HepG2 (cell line): ENCODE measurements around the gene ZNF747. TPM values are rescaled to one million over a fixed set of nuclear protein-coding genes. Genes with fewer than 3 reads are reported as not detected.

Experiments
- ARHGAP35 ChIP-seq: sonication (generic); formaldehyde crosslinking; IDR thresholded peaks from 2 replicates; pipeline ENCODE4 v1.9.0; 2022; ENCODE audit warnings: mild to moderate bottlenecking, inconsistent platforms, moderate library complexity, missing genetic modification reagents, borderline replicate concordance
- KDM5B ChIP-seq: sonication (generic); formaldehyde crosslinking; IDR thresholded peaks from 2 replicates; pipeline ENCODE4 v1.4.0; 2020; ENCODE audit warnings: missing genetic modification reagents, mild to moderate bottlenecking, borderline replicate concordance
- MZF1 ChIP-seq: sonication (generic); formaldehyde crosslinking; IDR thresholded peaks from 2 replicates; pipeline ENCODE4 v1.8.1; 2023; ENCODE audit warnings: mild to moderate bottlenecking, missing genetic modification reagents, borderline replicate concordance
- RORA ChIP-seq: sonication (generic); formaldehyde crosslinking; IDR thresholded peaks from 2 replicates; pipeline ENCODE4 v1.5.0; 2020; ENCODE audit warnings: mild to moderate bottlenecking, missing genetic modification reagents, moderate library complexity
- ZFP82 ChIP-seq: sonication (generic); formaldehyde crosslinking; IDR thresholded peaks from 2 replicates; pipeline ENCODE4 v1.5.1; 2020; ENCODE audit warnings: mild to moderate bottlenecking, missing genetic modification reagents, borderline replicate concordance
- ZNF121 ChIP-seq: sonication (generic); formaldehyde crosslinking; IDR thresholded peaks from 2 replicates; pipeline ENCODE4 v1.5.0; 2020; ENCODE audit warnings: mild to moderate bottlenecking, missing genetic modification reagents
- ZNF33A ChIP-seq: sonication (generic); formaldehyde crosslinking; IDR thresholded peaks from 2 replicates; pipeline ENCODE4 v1.5.1; 2020; ENCODE audit warnings: missing genetic modification reagents, mild to moderate bottlenecking, moderate library complexity, borderline replicate concordance
- ZNF766 ChIP-seq: sonication (generic); formaldehyde crosslinking; IDR thresholded peaks from 2 replicates; pipeline ENCODE4 v1.5.0; 2020; ENCODE audit warnings: missing genetic modification reagents, borderline replicate concordance
- ZNF839 ChIP-seq: sonication (generic); formaldehyde crosslinking; IDR thresholded peaks from 2 replicates; pipeline ENCODE4 v1.4.0; 2020; ENCODE audit warnings: missing genetic modification reagents, mild to moderate bottlenecking, borderline replicate concordance
- polyA plus RNA-seq, 8 experiments: library from polyadenylated mRNA; depleted of rRNA in 3 of 8; stranded (reverse) in 7 of 8; unstranded in 1 of 8; fragments of >200 nt; fragmentation: Illumina TruSeq in 4 of 8; extraction: Trizol in 4 of 8; gene quantifications; 2 replicates each; pipeline versions ENCODE4 v1.2.1 to v1.2.3, GENCODE V29; 2011 to 2016; ENCODE audit warnings: low read depth in 4 of 8, missing spikeins in 1 of 8, mixed read lengths in 1 of 8; ENCODE audit not compliant: insufficient read depth in 1 of 8
- total RNA-seq, 5 experiments: library from RNA; depleted of rRNA; stranded (reverse); fragments of >200 nt; fragmentation: Illumina TruSeq; extraction: Trizol; gene quantifications; 2 replicates each; pipeline ENCODE4 v1.2.3, GENCODE V29; 2016; ENCODE audit warnings: low read depth in 1 of 5
- TF ChIP-seq, protein P1 (sequence below): sonication (generic); formaldehyde crosslinking; IDR thresholded peaks from 2 replicates; pipeline ENCODE4 v1.5.1; 2020; ENCODE audit warnings: mild to moderate bottlenecking, missing genetic modification reagents
- TF ChIP-seq, protein P2 (sequence below): sonication (generic); formaldehyde crosslinking; IDR thresholded peaks from 2 replicates; pipeline ENCODE4 v1.4.0; 2020; ENCODE audit warnings: missing genetic modification reagents
- TF ChIP-seq, protein P3 (sequence below): sonication (generic); formaldehyde crosslinking; IDR thresholded peaks from 2 replicates; pipeline ENCODE4 v1.5.0; 2020; ENCODE audit warnings: mild to moderate bottlenecking, missing genetic modification reagents
- TF ChIP-seq, protein P4 (sequence below): sonication (generic); formaldehyde crosslinking; IDR thresholded peaks from 2 replicates; pipeline ENCODE4 v1.5.1; 2020; ENCODE audit warnings: missing genetic modification reagents, mild to moderate bottlenecking, borderline replicate concordance
- TF ChIP-seq, protein P5 (sequence below), 2 experiments: sonication (generic) in 1 of 2; formaldehyde crosslinking in 1 of 2; IDR thresholded peaks; 2 replicates each; pipeline versions ENCODE4 v1.5.1 to v1.6.1; 2011 to 2020; ENCODE audit warnings: borderline replicate concordance in 1 of 2, low read depth in 1 of 2, low read length in 1 of 2, mild to moderate bottlenecking in 1 of 2, missing genetic modification reagents in 1 of 2, moderate library complexity in 1 of 2
- TF ChIP-seq, protein P6 (sequence below): IDR thresholded peaks from 2 replicates; pipeline ENCODE4 v1.6.1; 2016; ENCODE audit warnings: low read depth

The ZNF747 gene
- total and polyA plus RNA-seq, 2 of the 13 experiments (the other 11 are each of a cell fraction or from before 2014, with no cell fraction given), result 7.2 to 10.2 TPM

DNA sequence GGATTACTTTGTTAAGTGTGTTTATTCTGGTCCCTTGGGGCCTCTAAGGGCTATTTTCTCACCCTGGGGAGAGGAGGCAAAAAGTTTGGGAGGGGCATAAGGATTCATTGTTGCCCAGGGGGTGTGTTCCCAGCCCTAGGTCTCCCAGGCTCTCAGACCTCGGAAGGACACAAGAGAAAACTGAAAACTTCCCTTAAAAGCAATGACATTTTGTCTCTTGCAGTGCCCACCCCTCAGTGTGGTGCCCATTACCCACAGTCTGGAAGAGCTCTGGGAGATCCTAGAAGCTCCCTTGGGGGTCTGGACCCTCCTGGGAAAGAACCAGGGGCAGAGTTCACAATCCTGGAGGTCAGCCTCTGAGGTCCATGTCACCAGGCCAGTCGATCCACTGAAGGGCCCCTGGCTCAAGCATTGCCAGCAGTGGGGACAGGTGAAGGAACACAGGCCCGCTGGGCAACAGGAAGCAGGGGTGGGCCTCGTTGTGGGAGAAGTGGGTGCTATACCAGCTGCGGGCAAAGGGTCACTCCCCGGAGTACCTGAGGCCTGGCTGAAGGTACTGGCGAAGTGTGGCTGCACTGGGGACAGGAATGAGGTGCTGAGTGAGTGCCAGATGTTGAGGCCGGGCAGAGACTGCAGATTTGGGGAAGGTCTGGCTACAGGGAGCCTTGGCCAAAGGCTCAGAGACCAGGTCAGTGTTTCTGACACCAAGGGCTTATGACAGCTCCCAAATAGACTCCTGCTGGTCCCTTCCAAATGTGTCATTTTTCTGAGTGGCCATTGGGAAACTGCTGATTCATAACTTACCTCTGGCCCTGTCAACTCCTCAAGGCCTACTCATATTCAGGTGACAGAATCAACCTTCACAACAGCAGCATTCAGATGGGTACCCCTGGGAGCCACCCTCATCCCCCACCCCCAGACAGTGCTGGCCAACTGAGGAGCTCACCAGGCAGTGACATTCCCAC lies 4.6 kb upstream of the ZNF747 start (continued):
- TF ChIP-seq ZNF839 (CRISPR knock-in tag), result no peak
- TF ChIP-seq MZF1, result no peak
- TF ChIP-seq, protein P1, sequence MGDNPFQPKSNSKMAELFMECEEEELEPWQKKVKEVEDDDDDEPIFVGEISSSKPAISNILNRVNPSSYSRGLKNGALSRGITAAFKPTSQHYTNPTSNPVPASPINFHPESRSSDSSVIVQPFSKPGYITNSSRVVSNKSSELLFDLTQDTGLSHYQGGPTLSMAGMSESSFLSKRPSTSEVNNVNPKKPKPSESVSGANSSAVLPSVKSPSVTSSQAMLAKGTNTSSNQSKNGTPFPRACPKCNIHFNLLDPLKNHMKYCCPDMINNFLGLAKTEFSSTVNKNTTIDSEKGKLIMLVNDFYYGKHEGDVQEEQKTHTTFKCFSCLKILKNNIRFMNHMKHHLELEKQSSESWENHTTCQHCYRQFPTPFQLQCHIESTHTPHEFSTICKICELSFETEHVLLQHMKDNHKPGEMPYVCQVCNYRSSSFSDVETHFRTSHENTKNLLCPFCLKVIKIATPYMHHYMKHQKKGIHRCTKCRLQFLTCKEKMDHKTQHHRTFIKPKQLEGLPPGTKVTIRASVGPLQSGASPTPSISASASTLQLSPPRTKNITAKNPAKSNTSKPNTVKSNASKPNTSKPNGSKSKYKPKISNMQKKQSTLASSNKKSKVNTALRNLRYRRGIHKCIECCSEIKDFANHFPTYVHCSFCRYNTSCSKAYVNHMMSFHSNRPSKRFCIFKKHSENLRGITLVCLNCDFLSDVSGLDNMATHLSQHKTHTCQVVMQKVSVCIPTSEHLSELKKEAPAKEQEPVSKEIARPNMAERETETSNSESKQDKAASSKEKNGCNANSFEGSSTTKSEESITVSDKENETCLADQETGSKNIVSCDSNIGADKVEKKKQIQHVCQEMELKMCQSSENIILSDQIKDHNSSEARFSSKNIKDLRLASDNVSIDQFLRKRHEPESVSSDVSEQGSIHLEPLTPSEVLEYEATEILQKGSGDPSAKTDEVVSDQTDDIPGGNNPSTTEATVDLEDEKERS, result peak; percentile 67; the same call in 1 of the 2 replicates
- TF ChIP-seq, protein P2, sequence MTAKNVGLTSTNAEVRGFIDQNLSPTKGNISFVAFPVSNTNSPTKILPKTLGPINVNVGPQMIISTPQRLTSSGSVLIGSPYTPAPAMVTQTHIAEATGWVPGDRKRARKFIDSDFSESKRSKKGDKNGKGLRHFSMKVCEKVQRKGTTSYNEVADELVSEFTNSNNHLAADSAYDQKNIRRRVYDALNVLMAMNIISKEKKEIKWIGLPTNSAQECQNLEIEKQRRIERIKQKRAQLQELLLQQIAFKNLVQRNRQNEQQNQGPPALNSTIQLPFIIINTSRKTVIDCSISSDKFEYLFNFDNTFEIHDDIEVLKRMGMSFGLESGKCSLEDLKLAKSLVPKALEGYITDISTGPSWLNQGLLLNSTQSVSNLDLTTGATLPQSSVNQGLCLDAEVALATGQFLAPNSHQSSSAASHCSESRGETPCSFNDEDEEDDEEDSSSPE (CRISPR knock-in tag), result no peak
- TF ChIP-seq, protein P3, sequence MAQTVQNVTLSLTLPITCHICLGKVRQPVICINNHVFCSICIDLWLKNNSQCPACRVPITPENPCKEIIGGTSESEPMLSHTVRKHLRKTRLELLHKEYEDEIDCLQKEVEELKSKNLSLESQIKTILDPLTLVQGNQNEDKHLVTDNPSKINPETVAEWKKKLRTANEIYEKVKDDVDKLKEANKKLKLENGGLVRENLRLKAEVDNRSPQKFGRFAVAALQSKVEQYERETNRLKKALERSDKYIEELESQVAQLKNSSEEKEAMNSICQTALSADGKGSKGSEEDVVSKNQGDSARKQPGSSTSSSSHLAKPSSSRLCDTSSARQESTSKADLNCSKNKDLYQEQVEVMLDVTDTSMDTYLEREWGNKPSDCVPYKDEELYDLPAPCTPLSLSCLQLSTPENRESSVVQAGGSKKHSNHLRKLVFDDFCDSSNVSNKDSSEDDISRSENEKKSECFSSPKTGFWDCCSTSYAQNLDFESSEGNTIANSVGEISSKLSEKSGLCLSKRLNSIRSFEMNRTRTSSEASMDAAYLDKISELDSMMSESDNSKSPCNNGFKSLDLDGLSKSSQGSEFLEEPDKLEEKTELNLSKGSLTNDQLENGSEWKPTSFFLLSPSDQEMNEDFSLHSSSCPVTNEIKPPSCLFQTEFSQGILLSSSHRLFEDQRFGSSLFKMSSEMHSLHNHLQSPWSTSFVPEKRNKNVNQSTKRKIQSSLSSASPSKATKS (CRISPR knock-in tag), result no peak
- TF ChIP-seq, protein P4, sequence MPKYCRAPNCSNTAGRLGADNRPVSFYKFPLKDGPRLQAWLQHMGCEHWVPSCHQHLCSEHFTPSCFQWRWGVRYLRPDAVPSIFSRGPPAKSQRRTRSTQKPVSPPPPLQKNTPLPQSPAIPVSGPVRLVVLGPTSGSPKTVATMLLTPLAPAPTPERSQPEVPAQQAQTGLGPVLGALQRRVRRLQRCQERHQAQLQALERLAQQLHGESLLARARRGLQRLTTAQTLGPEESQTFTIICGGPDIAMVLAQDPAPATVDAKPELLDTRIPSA (CRISPR knock-in tag), result no peak
- peak; percentile 37; the same call in 1 of the 2 replicates for TF ChIP-seq KDM5B (CRISPR knock-in tag)
- no peak for TF ChIP-seq ZFP82 (CRISPR knock-in tag)
- TF ChIP-seq ARHGAP35 (CRISPR knock-in tag), result no peak
- TF ChIP-seq RORA (CRISPR knock-in tag), result no peak
- TF ChIP-seq, protein P5, sequence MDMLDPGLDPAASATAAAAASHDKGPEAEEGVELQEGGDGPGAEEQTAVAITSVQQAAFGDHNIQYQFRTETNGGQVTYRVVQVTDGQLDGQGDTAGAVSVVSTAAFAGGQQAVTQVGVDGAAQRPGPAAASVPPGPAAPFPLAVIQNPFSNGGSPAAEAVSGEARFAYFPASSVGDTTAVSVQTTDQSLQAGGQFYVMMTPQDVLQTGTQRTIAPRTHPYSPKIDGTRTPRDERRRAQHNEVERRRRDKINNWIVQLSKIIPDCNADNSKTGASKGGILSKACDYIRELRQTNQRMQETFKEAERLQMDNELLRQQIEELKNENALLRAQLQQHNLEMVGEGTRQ (IDR thresholded peaks at IDR 0.05; ENCODE audit: low read depth, low read length), result no peak
- TF ChIP-seq, protein P5 (CRISPR knock-in tag; IDR thresholded peaks at IDR 0.05; ENCODE audit: borderline replicate concordance), result 0 out of 2 replicates have a peak, but pooled peaks have one; percentile 39
- TF ChIP-seq, protein P6, sequence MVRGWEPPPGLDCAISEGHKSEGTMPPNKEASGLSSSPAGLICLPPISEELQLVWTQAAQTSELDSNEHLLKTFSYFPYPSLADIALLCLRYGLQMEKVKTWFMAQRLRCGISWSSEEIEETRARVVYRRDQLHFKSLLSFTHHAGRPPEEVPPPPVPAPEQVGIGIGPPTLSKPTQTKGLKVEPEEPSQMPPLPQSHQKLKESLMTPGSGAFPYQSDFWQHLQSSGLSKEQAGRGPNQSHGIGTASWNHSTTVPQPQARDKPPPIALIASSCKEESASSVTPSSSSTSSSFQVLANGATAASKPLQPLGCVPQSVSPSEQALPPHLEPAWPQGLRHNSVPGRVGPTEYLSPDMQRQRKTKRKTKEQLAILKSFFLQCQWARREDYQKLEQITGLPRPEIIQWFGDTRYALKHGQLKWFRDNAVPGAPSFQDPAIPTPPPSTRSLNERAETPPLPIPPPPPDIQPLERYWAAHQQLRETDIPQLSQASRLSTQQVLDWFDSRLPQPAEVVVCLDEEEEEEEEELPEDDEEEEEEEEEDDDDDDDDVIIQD, result no peak
- TF ChIP-seq ZNF33A, result no peak
- TF ChIP-seq ZNF121, result no peak
- no peak for TF ChIP-seq ZNF766 (CRISPR knock-in tag)
